ENCODE data around the gene ATP12A. TPM values are rescaled to one million over a fixed set of nuclear protein-coding genes. Genes with fewer than 3 reads are reported as not detected.
"Not testable (repeated sequence)": the region's sequence is repeated elsewhere in the genome, so short reads cannot be mapped to it uniquely, and the experiment has no call there.

ATP12A gene
- total RNA-seq, 1 donor from 2014 or later = not detected

DNA sequence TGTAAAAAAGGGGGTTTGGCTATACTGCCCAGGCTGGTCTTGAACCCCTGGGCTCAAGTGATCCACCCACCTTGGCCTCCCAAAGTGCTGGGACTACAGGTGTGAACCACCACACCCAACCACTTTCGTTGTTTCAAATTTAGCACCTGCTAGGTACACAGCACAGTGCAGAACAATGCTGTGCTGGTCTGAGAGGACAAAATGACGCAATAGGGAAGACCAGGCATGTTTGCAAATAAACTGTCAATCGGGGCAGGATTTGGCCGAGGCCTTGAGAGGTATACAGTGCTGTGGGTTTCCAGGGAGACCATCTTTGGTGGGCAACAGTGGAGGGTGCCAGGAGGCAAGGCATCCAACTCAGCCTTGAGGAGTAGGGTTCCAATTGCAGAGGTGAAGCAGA is 37.0 kb downstream of the ATP12A start:
- intact Hi-C loops (cut with DNase I) = no loop called here
- ATAC-seq (no peak), DNase-seq (ENCODE audit: missing footprints) (no peak)

DNA sequence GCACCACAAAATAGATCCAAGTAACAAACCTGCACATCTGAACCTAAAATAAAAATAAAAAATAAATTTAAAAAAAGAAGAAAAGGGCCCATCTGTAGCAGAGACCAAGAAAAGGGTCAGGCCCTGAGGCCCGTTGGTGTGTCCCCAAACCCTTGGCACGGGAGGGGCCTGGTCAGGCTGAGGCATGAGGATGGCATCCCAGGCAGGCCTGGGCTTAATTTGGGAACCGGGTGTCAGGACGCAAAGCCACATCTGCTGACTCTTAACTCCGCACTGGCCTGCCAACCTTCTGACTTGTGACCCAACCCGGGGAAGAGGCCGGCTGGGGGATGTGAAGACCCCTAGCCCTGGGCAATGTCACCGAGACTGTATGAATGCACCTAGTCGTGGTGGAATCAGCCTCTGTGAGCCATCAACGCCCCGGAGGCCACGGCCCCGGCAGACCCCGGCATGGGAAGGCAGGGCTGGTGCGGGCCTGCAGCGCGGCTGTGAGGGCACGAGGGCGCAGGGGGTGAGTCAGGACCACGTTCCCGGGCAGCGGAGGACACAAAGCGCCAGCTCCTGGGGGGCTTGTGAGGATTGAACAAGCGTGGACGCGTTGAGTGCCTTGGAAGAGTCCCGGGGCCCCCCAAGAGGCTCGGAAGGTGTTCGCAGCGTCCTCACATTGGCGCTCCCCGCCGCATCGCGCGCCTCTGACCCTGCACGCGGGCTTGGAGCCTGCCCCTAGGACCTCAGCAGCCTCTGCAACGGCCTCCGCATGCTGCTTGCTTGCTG is 38.2 kb downstream of the ATP12A start:
- intact Hi-C loops (cut with DNase I) = no loop called here
- ATAC-seq (peak; percentile 23), DNase-seq (ENCODE audit: missing footprints) (no peak)

DNA sequence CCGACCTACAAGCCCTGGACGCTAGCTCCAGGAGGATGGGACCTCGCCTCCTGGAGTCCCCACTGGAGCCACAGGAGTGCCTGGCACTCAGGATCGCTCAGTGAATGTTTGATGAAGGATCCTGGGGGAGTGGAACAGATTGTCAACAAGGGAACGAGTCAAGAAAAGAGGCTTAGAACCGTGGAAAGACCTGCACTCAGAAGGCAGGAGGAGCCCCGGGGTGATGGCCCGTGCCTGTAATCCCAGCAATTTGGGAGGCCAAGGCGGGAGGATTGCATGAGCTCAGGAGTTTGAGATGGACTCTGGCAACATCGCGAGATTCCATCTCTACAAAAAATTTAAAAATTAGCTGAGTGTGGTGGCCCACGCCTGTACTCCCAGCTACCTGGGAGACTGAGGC is 38.9 kb downstream of the ATP12A start:
- intact Hi-C loops (cut with DNase I) = no loop called here
- no peak for DNase-seq (ENCODE audit: missing footprints)
- ATAC-seq = no peak

DNA sequence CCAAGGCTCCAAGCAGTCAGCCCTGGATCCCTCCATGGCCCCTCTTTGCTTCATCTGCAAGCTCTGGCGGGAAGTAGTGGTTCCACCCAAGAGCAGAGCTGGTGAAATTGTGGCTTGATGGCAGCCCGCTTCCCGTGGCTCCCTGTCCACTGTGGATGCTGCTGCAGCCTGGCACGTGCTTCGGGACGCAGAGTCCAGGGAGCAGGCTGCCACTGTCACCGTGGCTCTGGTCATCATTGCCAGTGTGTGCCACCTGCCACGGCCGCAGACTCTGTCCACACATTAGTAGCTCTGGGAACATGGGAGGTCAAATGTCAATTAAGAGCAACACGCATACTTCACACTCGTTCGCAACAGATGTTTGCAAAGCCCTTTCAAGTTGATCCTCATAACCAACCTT is 43.0 kb downstream of the ATP12A start:
- intact Hi-C loops (cut with DNase I) = no loop called here
- ATAC-seq = no peak
- DNase-seq (ENCODE audit: missing footprints) = no peak

DNA sequence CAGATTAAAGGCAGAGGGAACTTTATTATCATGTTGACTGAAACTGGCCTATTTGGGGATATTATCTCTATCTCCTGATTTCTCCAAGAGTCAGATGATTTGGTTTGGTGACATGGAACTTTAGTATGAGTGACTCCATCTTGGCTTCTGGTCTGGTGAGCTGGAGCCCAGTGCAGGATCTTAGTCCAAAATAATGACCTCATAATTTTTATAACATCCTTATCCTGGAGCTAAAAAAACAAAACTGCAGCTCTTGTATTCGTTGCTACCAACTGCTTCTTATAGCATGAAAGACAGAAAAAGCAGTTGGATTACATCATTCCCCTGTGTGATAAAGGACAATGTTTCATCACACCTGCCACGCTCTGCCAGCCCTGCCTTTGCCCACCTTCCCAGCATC is 44.5 kb downstream of the ATP12A start:
- no peak for ATAC-seq
- no peak for DNase-seq (ENCODE audit: missing footprints)
- intact Hi-C loops (cut with DNase I) = no loop called here

DNA sequence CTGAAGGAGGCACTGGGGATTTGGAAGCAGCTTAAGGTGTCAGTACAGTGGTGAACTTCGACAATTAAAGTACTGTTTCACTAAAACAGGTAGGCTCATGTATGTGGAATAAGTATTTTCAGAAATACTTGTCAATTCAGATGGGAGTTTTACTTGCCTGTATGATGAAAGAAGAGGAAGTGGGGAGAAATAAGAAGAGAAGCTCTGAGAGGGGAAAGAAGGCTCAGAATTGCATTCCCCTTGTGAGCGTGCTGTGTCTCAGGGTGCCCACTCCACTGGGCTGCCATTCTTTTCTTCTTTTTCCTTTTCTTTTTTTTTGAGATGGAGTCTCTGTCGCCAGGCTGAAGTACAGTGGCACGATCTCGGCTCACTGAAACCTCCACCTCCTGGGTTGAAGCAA is 45.2 kb downstream of the ATP12A start:
- ATAC-seq = no peak
- intact Hi-C loops (cut with DNase I) = no loop called here
- no peak for DNase-seq (ENCODE audit: missing footprints)

DNA sequence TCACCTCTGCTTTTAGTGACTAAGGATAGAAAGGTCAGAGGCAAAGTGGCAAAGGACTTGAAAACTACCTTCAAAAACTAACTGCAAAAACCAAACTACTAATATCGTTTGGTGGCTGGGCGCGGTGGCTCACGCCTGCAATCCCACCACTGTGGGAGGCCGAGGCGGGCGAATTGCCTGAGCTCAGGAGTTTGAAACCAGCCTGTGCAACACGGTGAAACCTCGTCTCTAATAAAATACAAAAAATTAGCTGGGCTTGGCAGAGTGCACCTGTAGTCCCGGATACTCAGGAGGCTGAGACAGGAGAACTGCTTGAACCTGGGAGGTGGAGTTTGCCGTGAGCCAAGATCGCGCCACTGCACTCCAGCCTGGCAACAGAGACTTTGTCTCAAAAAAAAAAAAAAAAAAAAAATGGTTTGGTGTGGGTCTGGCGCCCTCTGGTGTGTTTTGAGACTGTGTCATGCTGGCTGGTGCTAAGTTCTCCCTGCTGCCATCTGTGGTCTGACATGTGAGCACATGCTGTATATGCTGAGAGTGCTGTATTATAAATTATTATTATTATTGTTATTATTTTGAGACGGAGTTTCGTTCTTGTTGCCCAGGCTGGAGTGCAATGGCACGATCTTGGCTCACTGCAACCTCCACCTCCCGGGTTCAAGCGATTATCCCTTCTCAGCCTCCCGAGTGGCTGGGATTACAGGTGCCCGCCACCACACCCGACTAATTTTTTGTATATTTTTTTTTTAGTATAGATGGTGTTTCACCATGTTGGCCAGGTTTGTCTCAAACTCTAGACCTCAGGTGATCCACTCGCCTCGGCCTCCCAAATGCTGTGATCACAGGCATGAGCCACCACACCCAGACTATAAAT is 47.8 kb downstream of the ATP12A start:
- DNase-seq (ENCODE audit: missing footprints) (no peak), ATAC-seq (peak; percentile 86)
- intact Hi-C loops (cut with DNase I) = loop anchor here (1.0 kb wide), 1 partner anchor 34 kb away; no protein-coding TSS in a partner anchor

DNA sequence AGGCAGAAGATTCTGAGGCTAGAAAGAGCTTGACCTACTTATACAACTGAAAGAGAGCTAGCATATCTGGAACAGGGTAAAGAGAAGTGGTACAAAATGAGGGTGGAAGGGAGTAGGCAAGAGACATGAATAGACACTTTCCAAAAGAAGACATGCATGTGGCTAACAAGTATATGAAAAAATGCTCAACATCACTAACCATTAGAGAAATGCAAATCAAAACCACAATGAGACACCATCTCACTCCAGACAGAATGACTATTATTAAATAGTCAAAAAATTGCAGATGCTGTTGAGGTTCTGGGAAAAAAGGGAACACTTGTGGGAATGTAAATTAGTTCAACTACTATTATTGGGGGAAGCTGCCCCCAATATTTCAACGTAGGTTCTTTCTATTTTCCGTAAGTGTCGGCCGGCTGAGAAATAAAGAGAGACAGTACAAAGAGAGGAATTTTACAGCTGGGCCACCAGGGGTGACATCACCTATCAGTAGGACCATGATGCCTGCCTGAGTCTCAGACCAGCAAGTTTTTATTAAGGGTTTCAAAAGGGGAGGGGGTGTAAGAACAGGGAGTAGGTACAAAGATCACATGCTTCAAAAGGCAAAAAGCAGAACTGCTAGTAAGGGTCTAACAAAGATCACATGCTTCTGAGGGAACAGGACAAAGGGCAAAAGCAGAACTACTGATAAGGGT is 50.8 kb downstream of the ATP12A start:
- ATAC-seq; intact Hi-C loops (cut with DNase I); DNase-seq (ENCODE audit: missing footprints): not testable (repeated sequence)

DNA sequence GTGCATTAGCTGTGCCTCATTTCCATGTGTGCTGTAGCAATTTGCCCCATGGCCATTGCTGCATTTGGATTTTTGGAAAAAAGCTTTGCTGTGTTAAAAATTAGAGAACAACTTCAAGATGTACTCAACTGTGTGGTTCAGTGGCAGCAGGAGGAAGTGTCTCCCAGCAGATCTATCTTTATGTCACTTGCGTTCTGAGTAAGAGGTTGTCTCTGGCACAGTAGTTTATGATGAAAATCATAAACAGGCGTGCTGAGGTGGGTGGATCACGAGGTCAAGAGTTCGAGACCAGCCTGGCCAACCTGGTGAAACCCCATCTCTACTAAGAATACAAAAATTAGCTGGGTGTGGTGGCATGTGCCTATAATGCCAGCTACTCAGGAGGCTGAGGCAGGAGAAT is 54.7 kb downstream of the ATP12A start:
- intact Hi-C loops (cut with DNase I) = no loop called here
- DNase-seq (ENCODE audit: missing footprints) (no peak), ATAC-seq (no peak)

DNA sequence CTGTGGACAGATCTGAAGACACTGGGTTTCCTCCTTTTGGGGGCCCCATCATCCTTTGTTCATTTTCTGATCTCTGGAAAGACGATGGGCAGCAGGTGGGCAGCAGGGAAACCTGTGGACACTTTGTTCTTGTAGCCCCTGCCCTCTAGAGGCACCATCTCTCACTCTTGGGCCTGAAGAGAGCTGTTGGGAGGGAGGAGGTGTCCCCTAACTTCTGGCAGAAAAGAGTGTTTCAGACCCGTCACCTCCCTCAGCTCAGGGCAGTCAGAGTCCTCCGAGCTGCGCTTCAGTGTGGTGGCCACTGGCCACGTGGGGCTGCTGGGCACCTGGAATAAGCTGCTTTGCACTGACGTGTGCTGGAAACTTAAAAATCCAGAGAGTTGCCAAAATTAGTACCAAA is 56.8 kb downstream of the ATP12A start:
- ATAC-seq (no peak), DNase-seq (ENCODE audit: missing footprints) (no peak)
- intact Hi-C loops (cut with DNase I) = no loop called here

DNA sequence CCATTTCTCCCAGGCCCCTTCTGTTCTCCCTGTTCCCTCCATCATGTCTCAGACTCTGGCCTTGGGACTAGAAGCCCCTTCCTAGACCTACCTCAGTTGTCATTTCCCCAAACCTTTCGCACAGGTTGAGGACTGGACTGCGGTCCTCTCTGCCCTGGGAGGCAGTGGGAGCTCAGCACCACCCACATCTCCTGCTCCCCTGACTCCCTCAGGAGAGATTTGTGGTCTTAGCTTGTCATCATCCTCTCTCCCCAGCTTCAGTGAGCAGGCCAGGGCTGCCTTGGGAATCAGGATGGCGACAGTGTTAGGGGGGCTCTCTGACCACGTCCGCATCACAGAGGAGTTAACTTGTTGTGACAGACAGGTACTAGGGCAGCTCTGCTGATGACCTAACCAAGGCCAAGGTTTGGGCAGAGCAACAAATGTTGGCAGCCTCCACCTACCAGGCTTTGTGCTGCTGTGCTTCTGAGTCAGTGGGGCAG is 58.2 kb downstream of the ATP12A start:
- no peak for ATAC-seq
- intact Hi-C loops (cut with DNase I) = no loop called here
- DNase-seq (ENCODE audit: missing footprints) = no peak

DNA sequence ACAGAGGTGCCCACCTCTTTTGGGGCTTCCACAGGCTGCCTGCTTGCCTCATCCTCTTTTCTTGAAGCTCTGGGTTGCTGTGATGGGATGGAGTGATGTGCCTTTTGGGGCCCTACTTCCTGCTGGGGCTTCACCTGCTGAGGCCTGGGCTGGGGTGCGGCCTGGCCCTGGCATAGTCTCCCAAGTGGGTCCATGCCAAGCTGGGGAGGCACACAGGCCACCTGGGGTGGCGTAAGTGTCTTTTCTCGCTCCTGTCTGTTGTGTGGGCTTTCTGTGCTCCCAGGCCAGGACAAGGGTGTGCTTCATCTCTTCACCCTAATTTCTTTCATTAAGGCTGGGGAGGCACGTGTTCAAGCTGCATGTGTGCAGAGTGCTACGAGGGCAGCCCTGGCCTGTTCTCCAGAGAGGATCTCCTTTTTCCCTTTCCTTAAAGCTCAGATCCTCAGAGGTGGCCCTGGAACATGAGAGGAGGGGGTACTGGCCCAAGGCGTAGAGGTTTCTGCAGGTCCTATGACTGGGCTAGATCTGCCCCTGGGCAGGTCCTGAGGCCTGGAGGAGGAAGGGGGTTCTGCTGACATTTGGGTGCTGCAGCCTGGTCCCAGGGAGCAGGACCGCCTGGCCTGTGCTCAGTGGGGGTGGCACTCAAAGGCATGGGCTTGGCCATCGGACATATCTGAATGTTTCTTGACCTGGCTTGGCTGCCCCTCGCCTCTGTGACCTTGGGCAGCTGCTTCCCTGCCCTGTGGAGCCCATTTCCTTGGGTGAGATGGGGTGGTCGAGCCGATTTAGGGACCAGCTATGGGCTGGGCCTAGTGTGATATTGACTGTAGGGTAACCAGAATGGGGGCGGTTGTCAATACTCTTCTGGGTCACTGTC is 60.0 kb downstream of the ATP12A start:
- no peak for DNase-seq (ENCODE audit: missing footprints)
- peak; percentile 32 for ATAC-seq
- intact Hi-C loops (cut with DNase I) = no loop called here

DNA sequence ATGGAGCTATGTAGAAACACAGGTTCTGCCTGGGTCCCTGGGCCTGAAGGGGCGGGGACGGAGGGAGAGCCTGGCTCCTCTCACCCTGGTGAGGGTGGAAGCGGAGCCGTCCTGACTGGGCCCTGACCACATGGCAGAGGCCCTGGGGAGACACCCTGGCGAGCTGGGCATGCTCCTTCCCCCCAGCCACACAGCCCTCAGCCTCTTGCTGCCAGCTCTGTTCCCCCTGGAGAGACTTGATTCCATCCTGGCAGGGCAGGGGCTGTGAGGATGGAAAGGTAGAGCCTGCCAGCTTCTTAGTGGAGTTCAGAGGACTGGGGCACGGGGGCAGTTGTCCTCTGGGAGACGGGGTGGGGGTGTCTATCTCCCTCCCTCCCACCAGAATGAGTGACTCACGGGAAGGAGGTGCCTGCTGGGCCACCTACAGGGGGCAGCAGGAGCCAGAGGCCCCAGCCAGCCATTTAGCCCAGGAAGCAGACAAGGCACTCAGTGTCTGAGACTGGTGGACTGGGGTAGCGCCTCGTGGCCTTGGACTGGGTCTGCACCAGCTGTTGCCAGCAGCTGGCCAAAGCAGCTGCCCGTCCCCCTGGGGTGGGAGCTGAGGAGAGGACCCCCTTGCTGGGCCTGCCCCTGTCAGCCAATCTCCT is 60.9 kb downstream of the ATP12A start:
- DNase-seq (ENCODE audit: missing footprints) (no peak), ATAC-seq (no peak)
- intact Hi-C loops (cut with DNase I) = no loop called here

DNA sequence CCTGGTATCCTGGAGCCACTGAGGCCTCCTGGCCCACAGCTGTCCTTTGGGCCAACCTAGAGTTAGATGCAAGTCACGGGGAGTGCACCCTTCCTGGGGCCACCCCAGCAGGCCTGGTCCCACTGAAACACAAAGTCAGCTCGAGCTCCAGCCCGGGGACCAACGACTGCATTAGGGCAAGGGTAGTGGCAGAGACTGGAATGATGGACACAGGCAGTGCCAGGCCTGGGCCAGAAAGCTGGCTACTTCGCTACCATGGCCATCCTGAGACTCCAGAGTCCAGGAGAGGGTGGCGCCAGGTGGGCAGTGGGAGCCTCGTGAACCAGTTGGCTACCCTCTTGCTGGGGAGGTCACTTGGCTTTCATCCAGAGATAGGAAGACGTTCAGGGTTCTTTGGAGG is 61.6 kb downstream of the ATP12A start:
- intact Hi-C loops (cut with DNase I) = no loop called here
- DNase-seq (ENCODE audit: missing footprints) (no peak), ATAC-seq (no peak)

DNA sequence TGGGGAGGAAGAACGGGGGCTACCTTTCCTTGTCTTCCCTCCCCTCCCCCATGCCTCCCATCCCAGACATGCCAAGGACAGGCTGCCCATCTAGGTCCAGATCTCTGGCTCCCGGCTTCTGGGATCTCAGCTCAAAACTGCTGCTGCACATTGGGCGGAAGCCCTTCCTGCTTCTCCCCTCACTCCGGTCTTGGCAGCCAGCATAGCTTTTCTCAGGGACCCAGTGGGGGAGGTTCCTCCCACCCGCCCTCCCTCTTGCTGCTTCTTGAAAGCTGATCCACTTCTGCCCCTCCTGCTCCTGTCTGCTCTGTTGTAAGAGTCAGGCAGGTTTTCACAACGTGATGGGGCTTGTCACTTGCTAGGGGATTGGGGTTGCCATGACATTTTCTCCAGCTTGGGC is 62.1 kb downstream of the ATP12A start:
- DNase-seq (ENCODE audit: missing footprints) (no peak), ATAC-seq (no peak)
- intact Hi-C loops (cut with DNase I) = no loop called here

DNA sequence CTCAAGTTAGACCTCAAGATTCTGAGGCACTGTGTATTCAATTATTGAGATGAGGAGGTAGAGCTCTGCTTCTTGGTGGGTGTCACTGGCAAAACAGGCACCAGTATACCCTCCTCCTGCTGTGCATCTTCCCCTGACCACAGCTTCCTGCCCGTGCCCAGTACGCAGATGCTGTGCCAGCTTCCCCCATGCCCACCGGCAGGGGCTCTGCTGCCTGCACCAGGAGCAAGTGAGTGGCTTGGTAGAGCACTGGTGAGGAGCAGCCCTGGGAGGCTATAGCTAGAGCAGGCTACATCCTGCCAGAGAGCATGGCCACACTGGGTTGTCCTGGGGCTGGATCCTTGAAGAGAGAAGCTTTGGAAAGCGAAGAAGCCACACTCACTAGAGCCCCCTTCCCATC is 62.8 kb downstream of the ATP12A start:
- no peak for DNase-seq (ENCODE audit: missing footprints)
- intact Hi-C loops (cut with DNase I) = no loop called here
- no peak for ATAC-seq

DNA sequence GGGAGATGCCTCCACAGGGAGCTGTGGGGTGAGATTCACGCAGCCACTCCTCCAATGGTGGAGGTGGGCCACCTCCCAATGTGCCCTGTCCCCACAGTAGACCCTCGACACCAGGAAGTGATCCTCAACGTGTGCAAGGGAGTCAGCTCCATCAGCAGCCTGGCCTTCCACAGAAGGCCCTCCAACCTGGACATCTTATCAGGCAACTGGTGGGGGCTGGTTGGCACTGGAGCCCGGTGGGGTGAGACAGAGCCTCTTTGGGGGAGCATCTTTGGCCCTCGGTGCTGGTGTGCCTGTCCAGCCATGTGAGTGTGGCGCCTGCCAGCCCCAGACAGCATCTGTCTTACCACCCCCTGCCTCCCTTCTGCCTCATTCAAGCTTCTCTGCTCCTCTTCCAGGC is 64.0 kb downstream of the ATP12A start:
- intact Hi-C loops (cut with DNase I) = no loop called here
- ATAC-seq (no peak), DNase-seq (ENCODE audit: missing footprints) (no peak)

DNA sequence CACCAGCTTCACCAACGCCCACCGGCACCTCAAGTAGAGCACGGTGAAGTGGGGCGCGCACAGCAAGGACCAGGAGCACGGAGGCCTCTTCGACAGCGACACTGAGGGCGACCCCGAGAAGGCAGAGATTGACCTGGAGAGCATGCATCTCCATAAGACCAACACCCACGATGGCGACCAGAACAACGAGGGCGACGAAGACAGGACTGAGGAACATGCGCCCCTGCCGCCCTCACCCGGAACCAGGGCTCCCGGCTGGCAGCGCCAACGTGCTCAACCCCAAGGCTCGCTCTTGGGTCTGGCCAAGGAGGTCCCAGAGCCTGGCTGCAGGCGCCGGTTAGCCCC is 65.3 kb downstream of the ATP12A start:
- ATAC-seq (no peak), DNase-seq (ENCODE audit: missing footprints) (no peak)
- intact Hi-C loops (cut with DNase I) = no loop called here
